HepG2 (cell line): ENCODE data around the gene KLF9. TPM values are rescaled to one million over a fixed set of nuclear protein-coding genes. Genes with fewer than 3 reads are reported as not detected.

Source experiments
- CCAR2 ChIP-seq: fragments of 200-400 bp; formaldehyde crosslinking; optimal IDR thresholded peaks from 2 replicates; pipeline ENCODE3; 2018; ENCODE audit warnings: low read depth, mild to moderate bottlenecking, low read length, moderate library complexity
- FOXC1 ChIP-seq: sonication (generic); formaldehyde crosslinking; IDR thresholded peaks from 2 replicates; pipeline ENCODE4 v1.8.0; 2022; ENCODE audit warnings: mild to moderate bottlenecking, missing genetic modification reagents, borderline replicate concordance
- HMGA1 ChIP-seq: sonication (generic); formaldehyde crosslinking; conservative IDR thresholded peaks from 2 replicates; pipeline ENCODE4 v1.4.0; 2020; ENCODE audit warnings: missing genetic modification reagents
- NR2F6 ChIP-seq, 2 experiments: IDR thresholded peaks; 2 replicates each; pipeline ENCODE4 v1.6.1; 2016; ENCODE audit warnings: antibody characterized with exemption in 1 of 2, mild to moderate bottlenecking in 1 of 2
- PRPF4 ChIP-seq: fragments of 200-400 bp; formaldehyde crosslinking; IDR thresholded peaks from 2 replicates; pipeline ENCODE4 v1.6.1; 2016; ENCODE audit warnings: low read length, low read depth; ENCODE audit not compliant: poor library complexity, severe bottlenecking
- RORA ChIP-seq: sonication (generic); formaldehyde crosslinking; IDR thresholded peaks from 2 replicates; pipeline ENCODE4 v1.5.0; 2020; ENCODE audit warnings: mild to moderate bottlenecking, missing genetic modification reagents, moderate library complexity
- THAP11 ChIP-seq: IDR thresholded peaks from 2 replicates; pipeline ENCODE4 v1.6.1; 2016; ENCODE audit warnings: missing biosample characterization, missing genetic modification reagents
- XRCC5 ChIP-seq: fragments of 200-400 bp; formaldehyde crosslinking; optimal IDR thresholded peaks from 2 replicates; pipeline ENCODE3; 2017; ENCODE audit warnings: mild to moderate bottlenecking, low read length
- ZMAT3 ChIP-seq: sonication (generic); formaldehyde crosslinking; conservative IDR thresholded peaks from 2 replicates; pipeline ENCODE4 v1.7.0; 2021; ENCODE audit warnings: missing genetic modification reagents
- ZNF543 ChIP-seq: sonication (generic); formaldehyde crosslinking; IDR thresholded peaks from 2 replicates; pipeline ENCODE4 v1.4.0; 2020; ENCODE audit warnings: mild to moderate bottlenecking, missing genetic modification reagents
- ZNF670 ChIP-seq: sonication (generic); formaldehyde crosslinking; IDR thresholded peaks from 2 replicates; pipeline ENCODE4 v1.8.0; 2022; ENCODE audit warnings: mild to moderate bottlenecking, missing genetic modification reagents, borderline replicate concordance
- ZNF746 ChIP-seq: sonication (generic); formaldehyde crosslinking; IDR thresholded peaks from 2 replicates; pipeline ENCODE4 v1.8.0; 2022; ENCODE audit warnings: mild to moderate bottlenecking, missing genetic modification reagents
- ZNF768 ChIP-seq: sonication (generic); formaldehyde crosslinking; IDR thresholded peaks from 2 replicates; pipeline ENCODE4 v1.4.0; 2020; ENCODE audit warnings: missing genetic modification reagents
- ZNF773 ChIP-seq: sonication (generic); formaldehyde crosslinking; IDR thresholded peaks from 2 replicates; pipeline ENCODE4 v1.4.0; 2020; ENCODE audit warnings: missing genetic modification reagents, borderline replicate concordance
- ZNF839 ChIP-seq: sonication (generic); formaldehyde crosslinking; IDR thresholded peaks from 2 replicates; pipeline ENCODE4 v1.4.0; 2020; ENCODE audit warnings: missing genetic modification reagents, mild to moderate bottlenecking, borderline replicate concordance
- polyA plus RNA-seq, 8 experiments: library from polyadenylated mRNA; depleted of rRNA in 3 of 8; stranded (reverse) in 7 of 8; unstranded in 1 of 8; fragments of >200 nt; fragmentation: Illumina TruSeq in 4 of 8; extraction: Trizol in 4 of 8; gene quantifications; 2 replicates each; pipeline versions ENCODE4 v1.2.1 to v1.2.3, GENCODE V29; 2011 to 2016; ENCODE audit warnings: low read depth in 4 of 8, missing spikeins in 1 of 8, mixed read lengths in 1 of 8; ENCODE audit not compliant: insufficient read depth in 1 of 8
- total RNA-seq, 5 experiments: library from RNA; depleted of rRNA; stranded (reverse); fragments of >200 nt; fragmentation: Illumina TruSeq; extraction: Trizol; gene quantifications; 2 replicates each; pipeline ENCODE4 v1.2.3, GENCODE V29; 2016; ENCODE audit warnings: low read depth in 1 of 5
- TF ChIP-seq, protein P1 (sequence below): sonication (generic); formaldehyde crosslinking; IDR thresholded peaks from 2 replicates; pipeline ENCODE4 v1.5.0; 2020; ENCODE audit warnings: mild to moderate bottlenecking, missing genetic modification reagents
- TF ChIP-seq, protein P2 (sequence below): sonication (generic); formaldehyde crosslinking; IDR thresholded peaks from 2 replicates; pipeline ENCODE4 v1.8.1; 2022; ENCODE audit warnings: low read depth, mild to moderate bottlenecking, missing genetic modification reagents
- TF ChIP-seq, protein P3 (sequence below): sonication (generic); formaldehyde crosslinking; IDR thresholded peaks from 2 replicates; pipeline ENCODE4 v1.9.0; 2021; ENCODE audit warnings: missing genetic modification reagents, mild to moderate bottlenecking, borderline replicate concordance

The KLF9 gene
- total and polyA plus RNA-seq, 2 of the 13 experiments (the other 11 are each of a cell fraction or from before 2014, with no cell fraction given): 5.7 to 7.2 TPM

DNA sequence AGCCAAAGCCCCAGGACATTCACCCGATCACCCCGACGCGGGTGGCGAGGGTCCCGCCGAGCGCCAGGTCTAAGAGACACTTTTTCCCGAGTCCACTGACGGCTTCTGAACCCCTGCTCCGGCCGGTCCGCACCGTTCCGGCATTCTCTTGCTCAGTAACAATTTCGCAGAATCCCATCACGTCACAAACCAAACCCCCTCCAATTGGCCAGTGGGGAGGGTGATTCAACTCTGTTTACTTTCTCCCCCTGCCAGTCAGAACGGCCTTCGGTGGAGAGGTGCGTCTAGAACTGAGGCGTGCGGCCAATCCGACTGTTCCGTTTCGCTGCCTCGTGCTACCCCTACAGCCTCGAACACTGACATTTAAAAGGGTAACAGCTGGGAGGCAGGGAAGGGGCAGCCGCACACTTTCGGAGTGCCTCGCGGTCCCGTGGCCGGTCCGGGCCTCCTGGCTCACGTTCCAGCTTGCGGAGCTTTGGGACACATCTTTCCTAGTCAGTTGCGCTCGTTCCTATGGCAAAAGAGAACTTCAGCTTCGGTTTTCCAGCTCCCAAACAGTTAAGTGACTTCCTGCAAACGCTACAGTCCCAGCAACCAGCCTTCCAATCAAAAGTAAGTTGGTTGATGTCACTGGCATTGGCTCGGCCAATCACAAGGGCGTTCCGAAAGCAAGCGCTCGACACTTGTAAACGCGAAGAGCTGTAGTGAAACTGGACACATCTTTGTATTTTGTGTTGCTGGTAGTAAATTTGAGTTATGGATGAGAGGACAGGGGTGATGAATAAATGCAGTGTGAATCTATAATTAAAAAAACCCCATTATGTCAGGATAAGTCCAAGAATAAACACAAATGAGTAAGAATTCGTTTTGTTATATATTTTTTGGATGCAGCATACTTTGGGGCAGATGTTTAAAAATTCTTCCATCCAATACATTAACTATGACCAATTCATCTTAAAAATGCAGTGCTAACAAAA, at the start of gene KLF9 (continued):
- TF ChIP-seq, protein P1, sequence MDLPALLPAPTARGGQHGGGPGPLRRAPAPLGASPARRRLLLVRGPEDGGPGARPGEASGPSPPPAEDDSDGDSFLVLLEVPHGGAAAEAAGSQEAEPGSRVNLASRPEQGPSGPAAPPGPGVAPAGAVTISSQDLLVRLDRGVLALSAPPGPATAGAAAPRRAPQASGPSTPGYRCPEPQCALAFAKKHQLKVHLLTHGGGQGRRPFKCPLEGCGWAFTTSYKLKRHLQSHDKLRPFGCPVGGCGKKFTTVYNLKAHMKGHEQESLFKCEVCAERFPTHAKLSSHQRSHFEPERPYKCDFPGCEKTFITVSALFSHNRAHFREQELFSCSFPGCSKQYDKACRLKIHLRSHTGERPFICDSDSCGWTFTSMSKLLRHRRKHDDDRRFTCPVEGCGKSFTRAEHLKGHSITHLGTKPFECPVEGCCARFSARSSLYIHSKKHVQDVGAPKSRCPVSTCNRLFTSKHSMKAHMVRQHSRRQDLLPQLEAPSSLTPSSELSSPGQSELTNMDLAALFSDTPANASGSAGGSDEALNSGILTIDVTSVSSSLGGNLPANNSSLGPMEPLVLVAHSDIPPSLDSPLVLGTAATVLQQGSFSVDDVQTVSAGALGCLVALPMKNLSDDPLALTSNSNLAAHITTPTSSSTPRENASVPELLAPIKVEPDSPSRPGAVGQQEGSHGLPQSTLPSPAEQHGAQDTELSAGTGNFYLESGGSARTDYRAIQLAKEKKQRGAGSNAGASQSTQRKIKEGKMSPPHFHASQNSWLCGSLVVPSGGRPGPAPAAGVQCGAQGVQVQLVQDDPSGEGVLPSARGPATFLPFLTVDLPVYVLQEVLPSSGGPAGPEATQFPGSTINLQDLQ (CRISPR knock-in tag): 0 out of 2 replicates have a peak, but pooled peaks have one; percentile 49
- TF ChIP-seq, protein P2, sequence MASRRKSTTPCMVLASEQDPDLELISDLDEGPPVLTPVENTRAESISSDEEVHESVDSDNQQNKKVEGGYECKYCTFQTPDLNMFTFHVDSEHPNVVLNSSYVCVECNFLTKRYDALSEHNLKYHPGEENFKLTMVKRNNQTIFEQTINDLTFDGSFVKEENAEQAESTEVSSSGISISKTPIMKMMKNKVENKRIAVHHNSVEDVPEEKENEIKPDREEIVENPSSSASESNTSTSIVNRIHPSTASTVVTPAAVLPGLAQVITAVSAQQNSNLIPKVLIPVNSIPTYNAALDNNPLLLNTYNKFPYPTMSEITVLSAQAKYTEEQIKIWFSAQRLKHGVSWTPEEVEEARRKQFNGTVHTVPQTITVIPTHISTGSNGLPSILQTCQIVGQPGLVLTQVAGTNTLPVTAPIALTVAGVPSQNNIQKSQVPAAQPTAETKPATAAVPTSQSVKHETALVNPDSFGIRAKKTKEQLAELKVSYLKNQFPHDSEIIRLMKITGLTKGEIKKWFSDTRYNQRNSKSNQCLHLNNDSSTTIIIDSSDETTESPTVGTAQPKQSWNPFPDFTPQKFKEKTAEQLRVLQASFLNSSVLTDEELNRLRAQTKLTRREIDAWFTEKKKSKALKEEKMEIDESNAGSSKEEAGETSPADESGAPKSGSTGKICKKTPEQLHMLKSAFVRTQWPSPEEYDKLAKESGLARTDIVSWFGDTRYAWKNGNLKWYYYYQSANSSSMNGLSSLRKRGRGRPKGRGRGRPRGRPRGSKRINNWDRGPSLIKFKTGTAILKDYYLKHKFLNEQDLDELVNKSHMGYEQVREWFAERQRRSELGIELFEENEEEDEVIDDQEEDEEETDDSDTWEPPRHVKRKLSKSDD (CRISPR knock-in tag): no peak; the same call in 1 of the 2 replicates
- TF ChIP-seq FOXC1 (CRISPR knock-in tag) (no peak; the same call in 1 of the 2 replicates), CCAR2 (no peak), ZNF746 (CRISPR knock-in tag) (peak; percentile 81), ZNF839 (no peak), ZNF670 (peak; percentile 93), PRPF4 (no peak), HMGA1 (CRISPR knock-in tag) (no peak), ZNF768 (no peak), XRCC5 (peak; percentile 78), ZMAT3 (0 out of 2 replicates have a peak, but pooled peaks have one; percentile 39), THAP11 (peak; percentile 72), ZNF773 (CRISPR knock-in tag) (no peak), RORA (no peak), NR2F6 (IDR thresholded peaks at IDR 0.05) (no peak), NR2F6 (CRISPR knock-in tag; IDR thresholded peaks at IDR 0.05) (peak; percentile 23), ZNF543 (0 out of 2 replicates have a peak, but pooled peaks have one; percentile 69)
- TF ChIP-seq, protein P3, sequence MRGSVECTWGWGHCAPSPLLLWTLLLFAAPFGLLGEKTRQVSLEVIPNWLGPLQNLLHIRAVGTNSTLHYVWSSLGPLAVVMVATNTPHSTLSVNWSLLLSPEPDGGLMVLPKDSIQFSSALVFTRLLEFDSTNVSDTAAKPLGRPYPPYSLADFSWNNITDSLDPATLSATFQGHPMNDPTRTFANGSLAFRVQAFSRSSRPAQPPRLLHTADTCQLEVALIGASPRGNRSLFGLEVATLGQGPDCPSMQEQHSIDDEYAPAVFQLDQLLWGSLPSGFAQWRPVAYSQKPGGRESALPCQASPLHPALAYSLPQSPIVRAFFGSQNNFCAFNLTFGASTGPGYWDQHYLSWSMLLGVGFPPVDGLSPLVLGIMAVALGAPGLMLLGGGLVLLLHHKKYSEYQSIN (CRISPR knock-in tag): no peak
